Lower lobe of right lung (tissue), 2 donors: ENCODE results near the gene PDC. TPM values are rescaled to one million over a fixed set of nuclear protein-coding genes. Genes with fewer than 3 reads are reported as not detected.
"Not testable (repeated sequence)": the region's sequence is repeated elsewhere in the genome, so short reads cannot be mapped to it uniquely, and the experiment has no call there.

Experiments used
- ATAC-seq, 2 donors: fragments of 200-7000 bp; cut with Tn5 transposase; one replicate each; pipeline ENCODE4 v1.9.1; 2020 to 2022; ENCODE audit warnings: mild to moderate bottlenecking in 2 of 2, moderate library complexity in 2 of 2
- DNase-seq: peaks from one replicate; pipeline ENCODE4 v3.0.0-alpha.2; 2020
- H3K27ac ChIP-seq: fragments of 200-600 bp; one replicate; pipeline ENCODE4 v1.8.0; 2022
- H3K27me3 ChIP-seq: fragments of 200-600 bp; one replicate; pipeline ENCODE4 v1.8.0; 2022; ENCODE audit warnings: low read depth
- H3K36me3 ChIP-seq: fragments of 200-600 bp; one replicate; pipeline ENCODE4 v1.8.0; 2022; ENCODE audit warnings: mild to moderate bottlenecking
- H3K4me1 ChIP-seq: fragments of 200-600 bp; one replicate; pipeline ENCODE4 v1.8.0; 2022
- H3K4me3 ChIP-seq: fragments of 200-600 bp; one replicate; pipeline ENCODE4 v1.8.0; 2022; ENCODE audit warnings: mild to moderate bottlenecking
- H3K9me3 ChIP-seq: fragments of 200-600 bp; one replicate; pipeline ENCODE4 v1.8.0; 2022
- CTCF ChIP-seq: fragments of 200-600 bp; IDR thresholded peaks from one replicate; pipeline ENCODE4 v1.8.0; 2022; ENCODE audit warnings: antibody characterized with exemption, mild to moderate bottlenecking
- intact Hi-C: fragments of 100-400 bp; cut with DNase I; formaldehyde crosslinking; loops from one replicate; pipeline ENCODE4 v1.11.0; 2022
- total RNA-seq: library from RNA; stranded (reverse); fragmentation: NEBNext Ultra II Directional; extraction: Animal tissue kit (Norgen Biotek cat#: 25700); gene quantifications from one replicate; pipeline ENCODE4 v1.2.1, GENCODE V29; 2021
- donor health status: DM: no; HTN: yes; CAD: no; lungs with severe emphysema.

Gene PDC
- total RNA-seq, 1 donor from 2014 or later = not detected

DNA sequence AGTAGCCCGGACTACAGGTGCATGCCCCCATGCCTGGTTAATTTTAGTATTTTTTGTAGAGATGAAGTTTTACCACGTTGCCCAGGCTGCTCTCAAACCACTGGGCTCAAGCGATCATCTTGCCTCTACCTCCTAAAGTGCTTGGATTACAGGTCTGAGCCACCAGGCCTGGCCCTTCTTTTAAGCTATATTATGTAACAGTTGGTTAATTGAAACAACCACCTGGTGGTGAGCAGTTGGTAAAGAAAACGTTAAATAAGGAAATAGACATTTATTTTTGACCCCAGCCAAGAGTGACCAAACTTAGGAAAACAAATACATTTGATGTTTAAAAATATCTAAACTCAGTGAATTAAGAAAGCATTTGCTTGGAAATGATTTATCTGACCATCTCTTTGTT is 12.1 kb upstream of the PDC start:
- H3K4me3 ChIP-seq = no peak overlapping the region
- TF ChIP-seq CTCF = no peak
- intact Hi-C loops = no loop called here
- no peaks in the 10 kb centered on the region for H3K4me1 ChIP-seq
- H3K9me3 ChIP-seq = no peaks in the 10 kb centered on the region
- H3K27me3 ChIP-seq = no peaks in the 10 kb centered on the region
- no peaks in the 10 kb centered on the region for H3K36me3 ChIP-seq
- DNase-seq (no peak), ATAC-seq (no peak)
- no peak overlapping the region for H3K27ac ChIP-seq

DNA sequence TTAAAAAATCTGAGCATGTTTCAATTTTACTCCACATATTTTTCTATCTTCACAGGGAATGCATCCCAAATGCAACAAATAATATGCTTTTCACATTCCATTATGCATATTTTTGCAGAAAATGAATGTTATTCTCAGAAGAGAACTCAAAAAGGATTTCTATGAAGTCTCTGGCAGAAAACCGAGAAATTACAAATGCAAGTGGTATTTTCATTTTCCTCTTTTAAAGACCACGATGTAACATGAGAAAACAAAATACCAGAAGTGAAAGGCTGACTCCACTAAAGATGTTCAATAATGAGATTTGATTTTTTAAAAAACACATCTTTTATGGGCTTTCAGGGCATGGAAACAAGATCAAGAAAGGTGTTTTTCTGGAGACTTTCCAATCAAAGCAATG is 5.0 kb upstream of the PDC start:
- DNase-seq (no peak), ATAC-seq (no peak)
- H3K4me3 ChIP-seq = no peak overlapping the region
- no peaks in the 10 kb centered on the region for H3K9me3 ChIP-seq
- no peaks in the 10 kb centered on the region for H3K27me3 ChIP-seq
- H3K36me3 ChIP-seq = no peaks in the 10 kb centered on the region
- intact Hi-C loops = no loop called here
- H3K27ac ChIP-seq = no peak overlapping the region
- no peaks in the 10 kb centered on the region for H3K4me1 ChIP-seq
- no peak for TF ChIP-seq CTCF

DNA sequence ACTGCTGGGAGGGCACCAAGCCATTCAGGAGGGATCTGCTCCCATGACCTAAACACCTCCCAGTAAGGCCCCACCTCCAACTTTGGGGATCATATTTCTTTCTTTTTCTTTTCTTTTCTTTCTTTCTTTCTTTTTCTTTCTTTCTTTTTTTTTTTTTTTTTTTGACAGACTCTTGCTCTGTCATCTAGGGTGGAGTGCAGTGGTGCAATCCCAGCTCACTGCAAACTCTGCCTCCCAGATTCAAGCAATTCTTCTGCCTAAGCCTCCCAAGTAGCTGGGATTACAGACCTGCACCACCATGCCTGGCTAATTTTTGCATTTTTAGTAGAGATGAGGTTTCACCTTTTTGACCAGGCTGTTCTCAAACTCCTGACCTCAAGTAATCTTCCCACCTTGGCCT is 4.6 kb upstream of the PDC start:
- intact Hi-C loops, DNase-seq, ATAC-seq, H3K27me3 ChIP-seq, H3K4me3 ChIP-seq, H3K27ac ChIP-seq, H3K4me1 ChIP-seq, H3K9me3 ChIP-seq, H3K36me3 ChIP-seq: not testable (repeated sequence)

DNA sequence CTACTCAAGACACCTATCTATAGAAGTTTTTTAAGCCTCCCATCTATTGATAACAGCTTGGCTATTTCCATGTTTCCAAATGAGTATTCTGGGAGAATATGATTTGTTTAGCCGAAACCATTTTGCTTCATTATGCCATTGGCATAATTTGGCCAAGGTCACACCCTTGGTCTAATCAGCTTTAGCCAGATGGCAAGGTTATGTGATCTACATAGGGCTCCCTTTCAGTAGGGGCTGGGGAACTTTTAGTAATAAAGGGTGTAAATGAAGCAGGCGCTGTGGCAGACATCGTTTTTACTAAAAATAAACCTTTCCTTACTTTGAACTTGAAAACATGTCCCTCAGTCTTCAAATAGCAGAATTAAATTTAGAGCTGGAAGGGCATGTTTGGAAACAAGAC is 3.0 kb upstream of the PDC start:
- Histone ChIP-seq H3K4me1 (no peaks in the 10 kb centered on the region), H3K27me3 (no peaks in the 10 kb centered on the region), H3K36me3 (no peaks in the 10 kb centered on the region), H3K9me3 (no peaks in the 10 kb centered on the region), H3K27ac (no peak overlapping the region), H3K4me3 (no peak overlapping the region)
- intact Hi-C loops = no loop called here
- DNase-seq = no peak
- TF ChIP-seq CTCF = no peak
- no peak for ATAC-seq

GRCh38 chr1:186463511-186463910 is 2.6 kb upstream of the PDC start:
- Histone ChIP-seq H3K4me3 (no peak overlapping the region), H3K4me1 (no peaks in the 10 kb centered on the region), H3K27ac (no peak overlapping the region), H3K9me3 (no peaks in the 10 kb centered on the region), H3K27me3 (no peaks in the 10 kb centered on the region), H3K36me3 (no peaks in the 10 kb centered on the region)
- intact Hi-C loops = no loop called here
- DNase-seq = no peak
- no peak for TF ChIP-seq CTCF
- no peak for ATAC-seq

DNA sequence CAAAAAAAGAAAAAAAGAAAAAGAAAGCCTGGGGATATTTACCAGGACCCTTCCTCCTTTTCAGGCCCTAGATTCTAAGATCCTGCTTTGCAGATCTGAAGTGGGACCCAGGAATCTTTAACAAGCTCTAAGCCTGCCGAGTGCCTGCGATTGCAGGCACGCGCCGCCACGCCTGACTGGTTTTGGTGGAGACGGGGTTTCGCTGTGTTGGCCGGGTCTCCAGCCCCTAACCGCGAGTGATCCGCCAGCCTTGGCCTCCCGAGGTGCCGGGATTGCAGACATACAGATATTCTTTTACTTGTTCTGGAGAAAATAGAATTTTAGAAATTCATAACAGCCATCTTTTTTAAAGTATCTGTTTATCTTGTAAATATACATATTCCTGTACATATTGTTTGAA is 1.8 kb downstream of the PDC start:
- H3K4me3 ChIP-seq, ATAC-seq, H3K9me3 ChIP-seq, DNase-seq, H3K27me3 ChIP-seq, intact Hi-C loops, H3K36me3 ChIP-seq, H3K27ac ChIP-seq, H3K4me1 ChIP-seq: not testable (repeated sequence)

GRCh38 chr1:186456729-186457255 is 4.1 kb downstream of the PDC start:
- DNase-seq (no peak), ATAC-seq (no peak)
- H3K4me3 ChIP-seq = no peak overlapping the region
- no peaks in the 10 kb centered on the region for H3K9me3 ChIP-seq
- TF ChIP-seq CTCF = no peak
- no peaks in the 10 kb centered on the region for H3K36me3 ChIP-seq
- H3K27me3 ChIP-seq = no peaks in the 10 kb centered on the region
- intact Hi-C loops = no loop called here
- H3K27ac ChIP-seq = no peak overlapping the region
- no peaks in the 10 kb centered on the region for H3K4me1 ChIP-seq
